HUES6 (cell line): Measurements from ENCODE around the gene RSU1.

ENCODE experiments used
- H3K27ac ChIP-seq: 2 replicates; pipeline ENCODE4 v1.7.0; 2013; ENCODE audit warnings: low read depth, mild to moderate bottlenecking, low read length, inconsistent platforms
- H3K27me3 ChIP-seq: 2 replicates; pipeline ENCODE4 v1.6.1; 2013; ENCODE audit warnings: low read length; ENCODE audit not compliant: control insufficient read depth, insufficient read depth
- H3K36me3 ChIP-seq: 2 replicates; pipeline ENCODE4 v1.6.1; 2013; ENCODE audit warnings: low read length; ENCODE audit not compliant: control insufficient read depth, insufficient read depth
- H3K4me1 ChIP-seq: 2 replicates; pipeline ENCODE4 v1.6.1; 2013; ENCODE audit warnings: low read length; ENCODE audit not compliant: control insufficient read depth, insufficient read depth
- H3K4me3 ChIP-seq: 2 replicates; pipeline ENCODE4 v1.5.1; 2013; ENCODE audit warnings: low read depth, low read length
- H3K9ac ChIP-seq: one replicate; pipeline ENCODE4 v1.6.1; 2013; ENCODE audit warnings: mild to moderate bottlenecking, low read length
- H3K9me3 ChIP-seq: 2 replicates; pipeline ENCODE4 v1.6.1; 2013; ENCODE audit warnings: low read depth, low read length; ENCODE audit not compliant: control insufficient read depth, insufficient read depth

RSU1 gene

GRCh38 chr10:16679511-16679910 lies 137.7 kb downstream of the RSU1 start:
- no peaks in the 10 kb centered on the region for H3K4me1 ChIP-seq
- H3K4me3 ChIP-seq = no peak overlapping the region
- no peaks in the 10 kb centered on the region for H3K27me3 ChIP-seq
- no peaks in the 10 kb centered on the region for H3K36me3 ChIP-seq
- no peak overlapping the region for H3K9ac ChIP-seq
- 0 out of 2 replicates have a peak, but pooled peaks cover 3% of the 10 kb centered on the region for H3K9me3 ChIP-seq
- no peak overlapping the region for H3K27ac ChIP-seq

GRCh38 chr10:16675334-16675733 lies 141.9 kb downstream of the RSU1 start:
- Histone ChIP-seq H3K4me3 (no peak overlapping the region), H3K36me3 (no peaks in the 10 kb centered on the region), H3K9me3 (0 out of 2 replicates have a peak, but pooled peaks cover 3% of the 10 kb centered on the region)

GRCh38 chr10:16674147-16674703 lies 143.0 kb downstream of the RSU1 start:
- H3K27ac ChIP-seq = no peak overlapping the region
- H3K4me3 ChIP-seq = no peak overlapping the region
- no peaks in the 10 kb centered on the region for H3K27me3 ChIP-seq
- no peaks in the 10 kb centered on the region for H3K36me3 ChIP-seq
- no peaks in the 10 kb centered on the region for H3K4me1 ChIP-seq
- 0 out of 2 replicates have a peak, but pooled peaks cover 3% of the 10 kb centered on the region for H3K9me3 ChIP-seq
- H3K9ac ChIP-seq = no peak overlapping the region

More at GRCh38 chr10:16675334-16675733, 141.9 kb downstream of the RSU1 start:
- H3K27ac ChIP-seq = no peak overlapping the region
- H3K4me1 ChIP-seq = no peaks in the 10 kb centered on the region
- no peaks in the 10 kb centered on the region for H3K27me3 ChIP-seq
- no peak overlapping the region for H3K9ac ChIP-seq

- Histone ChIP-seq H3K9me3 (0 out of 2 replicates have a peak, but pooled peaks cover 3% of the 10 kb centered on the region), H3K27ac (no peak overlapping the region), H3K27me3 (no peaks in the 10 kb centered on the region), H3K4me1 (no peaks in the 10 kb centered on the region), H3K36me3 (no peaks in the 10 kb centered on the region), H3K9ac (no peak overlapping the region), H3K4me3 (no peak overlapping the region)
Measured at GRCh38 chr10:16673443-16673842, 143.8 kb downstream of the RSU1 start.

GRCh38 chr10:16663444-16663843 lies 153.8 kb downstream of the RSU1 start:
- no peaks in the 10 kb centered on the region for H3K4me1 ChIP-seq
- no peak overlapping the region for H3K4me3 ChIP-seq
- no peaks in the 10 kb centered on the region for H3K9me3 ChIP-seq
- no peaks in the 10 kb centered on the region for H3K36me3 ChIP-seq
- no peaks in the 10 kb centered on the region for H3K27me3 ChIP-seq
- no peak overlapping the region for H3K9ac ChIP-seq
- no peak overlapping the region for H3K27ac ChIP-seq

- no peak overlapping the region for H3K4me3 ChIP-seq
- no peak overlapping the region for H3K9ac ChIP-seq
- H3K36me3 ChIP-seq = no peaks in the 10 kb centered on the region
- no peaks in the 10 kb centered on the region for H3K27me3 ChIP-seq
- no peak overlapping the region for H3K27ac ChIP-seq
- H3K9me3 ChIP-seq = no peaks in the 10 kb centered on the region
- no peaks in the 10 kb centered on the region for H3K4me1 ChIP-seq
Measured at GRCh38 chr10:16662923-16663322, 154.3 kb downstream of the RSU1 start.

GRCh38 chr10:16656895-16657294 lies 160.3 kb downstream of the RSU1 start:
- no peaks in the 10 kb centered on the region for H3K4me1 ChIP-seq
- H3K27ac ChIP-seq = no peak overlapping the region
- no peaks in the 10 kb centered on the region for H3K27me3 ChIP-seq
- no peaks in the 10 kb centered on the region for H3K36me3 ChIP-seq
- H3K4me3 ChIP-seq = no peak overlapping the region
- H3K9ac ChIP-seq = no peak overlapping the region
- H3K9me3 ChIP-seq = no peaks in the 10 kb centered on the region

GRCh38 chr10:16653224-16653623 lies 164.0 kb downstream of the RSU1 start:
- no peaks in the 10 kb centered on the region for H3K4me1 ChIP-seq
- no peak overlapping the region for H3K9ac ChIP-seq
- H3K27me3 ChIP-seq = no peaks in the 10 kb centered on the region
- H3K9me3 ChIP-seq = no peaks in the 10 kb centered on the region
- H3K4me3 ChIP-seq = no peak overlapping the region
- no peaks in the 10 kb centered on the region for H3K36me3 ChIP-seq
- H3K27ac ChIP-seq = no peak overlapping the region

- Histone ChIP-seq H3K27ac (no peak overlapping the region), H3K9me3 (no peaks in the 10 kb centered on the region), H3K4me3 (no peak overlapping the region), H3K36me3 (no peaks in the 10 kb centered on the region), H3K4me1 (no peaks in the 10 kb centered on the region), H3K27me3 (no peaks in the 10 kb centered on the region), H3K9ac (no peak overlapping the region)
Measured at GRCh38 chr10:16652154-16652553, 165.1 kb downstream of the RSU1 start.

GRCh38 chr10:16649757-16650156 lies 167.5 kb downstream of the RSU1 start:
- no peaks in the 10 kb centered on the region for H3K27me3 ChIP-seq
- no peaks in the 10 kb centered on the region for H3K36me3 ChIP-seq
- H3K4me3 ChIP-seq = no peak overlapping the region
- no peaks in the 10 kb centered on the region for H3K4me1 ChIP-seq
- no peaks in the 10 kb centered on the region for H3K9me3 ChIP-seq
- no peak overlapping the region for H3K27ac ChIP-seq
- no peak overlapping the region for H3K9ac ChIP-seq

- no peaks in the 10 kb centered on the region for H3K9me3 ChIP-seq
- H3K9ac ChIP-seq = no peak overlapping the region
- H3K4me3 ChIP-seq = no peak overlapping the region
- no peak overlapping the region for H3K27ac ChIP-seq
- no peaks in the 10 kb centered on the region for H3K27me3 ChIP-seq
- peaks cover 12% of the 10 kb centered on the region; the same call in 1 of the 2 replicates for H3K4me1 ChIP-seq
- H3K36me3 ChIP-seq = no peaks in the 10 kb centered on the region
Measured at GRCh38 chr10:16648366-16648765, 168.9 kb downstream of the RSU1 start.
